Natural killer cell (primary cell): ENCODE measurements around the gene SLC17A5. TPM values are rescaled to one million over a fixed set of nuclear protein-coding genes. Genes with fewer than 3 reads are reported as not detected.
A peak's percentile ranks its signal among the peaks of the same experiment; 100 is the strongest.
"Not testable (repeated sequence)": the region's sequence is repeated elsewhere in the genome, so short reads cannot be mapped to it uniquely, and the experiment has no call there.

ENCODE experiments used
- ATAC-seq, 3 donors: fragments of 150-1000 bp in 2 of 3; fragments of 200-7000 bp in 1 of 3; cut with Tn5 transposase; 1 replicate in 1 of 3; 2 replicates in 2 of 3; pipeline ENCODE4 v1.10.0; 2021; ENCODE audit warnings: mild to moderate bottlenecking in 2 of 3, moderate library complexity in 2 of 3
- DNase-seq, 2 donors: peaks; one replicate each; pipeline versions ENCODE4 v3.0.0 to v3.0.0-alpha.2; 2013 to 2021; ENCODE audit warnings: mixed read lengths in 1 of 2
- H3K27ac ChIP-seq: one replicate; pipeline ENCODE4 v1.5.1; 2013; ENCODE audit warnings: mild to moderate bottlenecking, low read length
- H3K27me3 ChIP-seq: one replicate; pipeline ENCODE4 v1.6.1; 2013; ENCODE audit warnings: low read length; ENCODE audit not compliant: control insufficient read depth, insufficient read depth
- H3K36me3 ChIP-seq: one replicate; pipeline ENCODE4 v1.6.1; 2013; ENCODE audit warnings: low read length; ENCODE audit not compliant: control insufficient read depth, insufficient read depth
- H3K4me1 ChIP-seq: one replicate; pipeline ENCODE4 v1.6.1; 2013; ENCODE audit warnings: low read length; ENCODE audit not compliant: control insufficient read depth, insufficient read depth
- H3K4me3 ChIP-seq: one replicate; pipeline ENCODE4 v1.5.1; 2013; ENCODE audit warnings: low read length
- H3K9me3 ChIP-seq: one replicate; pipeline ENCODE4 v1.6.1; 2013; ENCODE audit warnings: low read length; ENCODE audit not compliant: control insufficient read depth, insufficient read depth
- H3K27ac Mint-ChIP-seq, 2 donors: one replicate each; pipeline ENCODE4 v1.8.0; 2022; ENCODE audit warnings: mild to moderate bottlenecking in 2 of 2, mixed read lengths in 2 of 2, moderate library complexity in 1 of 2
- H3K27me3 Mint-ChIP-seq, 2 donors: one replicate each; pipeline ENCODE4 v1.8.0; 2022; ENCODE audit warnings: low read depth in 2 of 2, mixed read lengths in 2 of 2
- H3K36me3 Mint-ChIP-seq: one replicate; pipeline ENCODE4 v1.8.0; 2022; ENCODE audit warnings: mixed read lengths
- H3K4me1 Mint-ChIP-seq, 2 donors: one replicate each; pipeline ENCODE4 v1.8.0; 2022; ENCODE audit warnings: mixed read lengths in 2 of 2
- H3K4me3 Mint-ChIP-seq: one replicate; pipeline ENCODE4 v1.8.0; 2022; ENCODE audit warnings: mild to moderate bottlenecking, moderate library complexity, mixed read lengths
- H3K9me3 Mint-ChIP-seq, 2 donors: one replicate each; pipeline ENCODE4 v1.8.0; 2022; ENCODE audit warnings: mixed read lengths in 2 of 2
- CTCF ChIP-seq: fragments of 200-600 bp; IDR thresholded peaks from one replicate; pipeline ENCODE4 v1.8.0; 2022; ENCODE audit warnings: antibody characterized with exemption
- WGBS: methylation state at CpG from one replicate; pipeline ENCODE4 v1.1.7; 2013; ENCODE audit warnings: missing lambda C conversion rate; ENCODE audit not compliant: insufficient coverage; 5-methylcytosine and 5-hydroxymethylcytosine counted together
- intact Hi-C: fragments of 100-400 bp; cut with micrococcal nuclease; formaldehyde crosslinking; loops from one replicate; pipeline ENCODE4 v1.14.2; 2022
- total RNA-seq, 4 donors: library from RNA; stranded (reverse); fragments of 120-200 nt in 1 of 4; gene quantifications; one replicate each; pipeline versions ENCODE4 v1.2.3 to v1.2.4, GENCODE V29; 2013 to 2022

The SLC17A5 gene
- total RNA-seq, 3 donors from 2014 or later (not counting 1 experiment from before 2014, with no cell fraction given) = 8.5 to 13.8 (median 9.1) TPM

- TF ChIP-seq CTCF = no peak
- intact Hi-C loops = no loop called here
Measured at GRCh38 chr6:73694711-73695411, 41.1 kb upstream of the SLC17A5 start.

GRCh38 chr6:73691512-73691911, 37.7 kb upstream of the SLC17A5 start:
- intact Hi-C loops = no loop called here
- Mint-ChIP-seq H3K4me3 (no peak overlapping the region), H3K27me3 (peaks cover 6 to 10% of the 10 kb centered on the region in 2 donors), H3K9me3 (no peaks in the 10 kb centered on the region), H3K4me1 (peaks cover 14% of the 10 kb centered on the region in 2 donors), H3K36me3 (no peaks in the 10 kb centered on the region), H3K27ac (no peak overlapping the region)
- H3K27ac ChIP-seq = no peak overlapping the region
- H3K36me3 ChIP-seq = no peaks in the 10 kb centered on the region
- peaks cover 7% of the 10 kb centered on the region for H3K4me1 ChIP-seq
- ATAC-seq (no peak), DNase-seq (no peak)
- no peak for TF ChIP-seq CTCF
- peaks cover 2% of the 10 kb centered on the region for H3K27me3 ChIP-seq
- H3K4me3 ChIP-seq = no peak overlapping the region
- no peaks in the 10 kb centered on the region for H3K9me3 ChIP-seq

More at GRCh38 chr6:73694711-73695411, 41.1 kb upstream of the SLC17A5 start:
- Histone ChIP-seq H3K27me3 (no peaks in the 10 kb centered on the region), H3K4me3 (no peak overlapping the region), H3K4me1 (peaks cover 9% of the 10 kb centered on the region), H3K27ac (no peak overlapping the region), H3K9me3 (no peaks in the 10 kb centered on the region), H3K36me3 (no peaks in the 10 kb centered on the region)
- H3K36me3 Mint-ChIP-seq = no peaks in the 10 kb centered on the region
- H3K4me1 Mint-ChIP-seq = peaks cover 16 to 27% of the 10 kb centered on the region in 2 donors
- no peak overlapping the region for H3K27ac Mint-ChIP-seq
- WGBS = 58% methylated on average over 4 of the region's 5 CpGs
- peak overlapping the region; percentile 85 for H3K4me3 Mint-ChIP-seq
- H3K9me3 Mint-ChIP-seq = no peaks in the 10 kb centered on the region
- no peak for ATAC-seq
- no peak for DNase-seq
- peaks cover 14 to 16% of the 10 kb centered on the region in 2 donors for H3K27me3 Mint-ChIP-seq

GRCh38 chr6:73690056-73690455, 36.3 kb upstream of the SLC17A5 start:
- H3K4me1 Mint-ChIP-seq = peaks cover 1 to 2% of the 10 kb centered on the region in 2 donors
- peaks cover 6 to 14% of the 10 kb centered on the region in 2 donors for H3K27me3 Mint-ChIP-seq
- no peaks in the 10 kb centered on the region for H3K9me3 Mint-ChIP-seq
- H3K27ac Mint-ChIP-seq = no peak overlapping the region
- no peak overlapping the region for H3K4me3 ChIP-seq
- H3K4me3 Mint-ChIP-seq = no peak overlapping the region
- ATAC-seq = no peak
- no peaks in the 10 kb centered on the region for H3K36me3 Mint-ChIP-seq
- no peak for TF ChIP-seq CTCF
- intact Hi-C loops = no loop called here
- no peaks in the 10 kb centered on the region for H3K36me3 ChIP-seq
- no peaks in the 10 kb centered on the region for H3K9me3 ChIP-seq
- no peak overlapping the region for H3K27ac ChIP-seq
- DNase-seq = no peak
- peaks cover 2% of the 10 kb centered on the region for H3K27me3 ChIP-seq
- 90% methylated on average over 2 of the region's 5 CpGs for WGBS
- H3K4me1 ChIP-seq = no peaks in the 10 kb centered on the region

- no peak for DNase-seq
- H3K4me3 Mint-ChIP-seq = no peak overlapping the region
- no peak overlapping the region for H3K27ac Mint-ChIP-seq
Measured at GRCh38 chr6:73688351-73688750, 34.6 kb upstream of the SLC17A5 start.

GRCh38 chr6:73683574-73683973, 29.8 kb upstream of the SLC17A5 start:
- peaks cover 15 to 19% of the 10 kb centered on the region in 2 donors for H3K27me3 Mint-ChIP-seq
- H3K27ac ChIP-seq, H3K4me3 ChIP-seq, intact Hi-C loops, H3K4me1 ChIP-seq, H3K36me3 ChIP-seq, H3K9me3 Mint-ChIP-seq, DNase-seq, H3K4me3 Mint-ChIP-seq, H3K36me3 Mint-ChIP-seq, H3K27ac Mint-ChIP-seq, H3K4me1 Mint-ChIP-seq, H3K9me3 ChIP-seq, H3K27me3 ChIP-seq, ATAC-seq: not testable (repeated sequence)
- WGBS = 86% methylated on average over 1 of the region's 2 CpGs

More at GRCh38 chr6:73688351-73688750, 34.6 kb upstream of the SLC17A5 start:
- H3K36me3 Mint-ChIP-seq = no peaks in the 10 kb centered on the region
- H3K27ac ChIP-seq = no peak overlapping the region
- no peaks in the 10 kb centered on the region for H3K36me3 ChIP-seq
- WGBS = 100% methylated on average over 1 of the region's 1 CpG
- TF ChIP-seq CTCF = no peak
- no peak for ATAC-seq
- H3K9me3 Mint-ChIP-seq = peaks cover 0 to 2% of the 10 kb centered on the region in 2 donors
- peaks cover 13 to 18% of the 10 kb centered on the region in 2 donors for H3K27me3 Mint-ChIP-seq
- no peaks in the 10 kb centered on the region for H3K9me3 ChIP-seq
- intact Hi-C loops = no loop called here
- H3K4me3 ChIP-seq = no peak overlapping the region
- no peaks in the 10 kb centered on the region for H3K4me1 Mint-ChIP-seq
- H3K27me3 ChIP-seq = peaks cover 2% of the 10 kb centered on the region
- H3K4me1 ChIP-seq = no peaks in the 10 kb centered on the region
